GM10266 (cell line): ENCODE measurements around the gene SLC8A1.

Source experiments
- DNase-seq: peaks from one replicate; pipeline ENCODE4 v3.0.0; 2012; ENCODE audit errors: extremely low spot score
- CTCF ChIP-seq: IDR thresholded peaks from 2 replicates; pipeline ENCODE4 v1.5.1; 2012; ENCODE audit warnings: mild to moderate bottlenecking, low read depth; ENCODE audit not compliant: control insufficient read depth, insufficient read depth; ENCODE audit errors: missing control alignments

SLC8A1 gene

GRCh38 chr2:40302751-40303325 is 149.1 kb downstream of the SLC8A1 start:
- no peak for TF ChIP-seq CTCF

GRCh38 chr2:40300391-40300790 is 151.5 kb downstream of the SLC8A1 start:
- DNase-seq: no peak
- no peak for TF ChIP-seq CTCF

More at GRCh38 chr2:40302751-40303325, 149.1 kb downstream of the SLC8A1 start:
- no peak for DNase-seq

GRCh38 chr2:40299781-40300180 is 152.1 kb downstream of the SLC8A1 start:
- DNase-seq: no peak
- no peak for TF ChIP-seq CTCF

GRCh38 chr2:40299173-40299572 is 152.7 kb downstream of the SLC8A1 start:
- no peak for DNase-seq
- no peak for TF ChIP-seq CTCF

- no peak for DNase-seq
- no peak for TF ChIP-seq CTCF
Observed at GRCh38 chr2:40298026-40298425, 153.9 kb downstream of the SLC8A1 start.

- DNase-seq: no peak
- no peak for TF ChIP-seq CTCF
Observed at GRCh38 chr2:40292291-40292690, 159.6 kb downstream of the SLC8A1 start.

GRCh38 chr2:40289771-40290404 is 162.0 kb downstream of the SLC8A1 start:
- TF ChIP-seq CTCF: no peak
- no peak for DNase-seq
